ENCODE data around the gene AGBL1. TPM values are rescaled to one million over a fixed set of nuclear protein-coding genes. Genes with fewer than 3 reads are reported as not detected.
"Not testable (repeated sequence)": the region's sequence is repeated elsewhere in the genome, so short reads cannot be mapped to it uniquely, and the experiment has no call there.

AGBL1 gene
- total RNA-seq, 1 experiment from 2014 or later = not detected

GRCh38 chr15:86871964-86872363 lies 792.3 kb downstream of the AGBL1 start:
- no peak for DNase-seq (ENCODE audit: low spot score)

GRCh38 chr15:86872782-86873181 lies 793.1 kb downstream of the AGBL1 start:
- no peak for DNase-seq (ENCODE audit: low spot score)

DNA sequence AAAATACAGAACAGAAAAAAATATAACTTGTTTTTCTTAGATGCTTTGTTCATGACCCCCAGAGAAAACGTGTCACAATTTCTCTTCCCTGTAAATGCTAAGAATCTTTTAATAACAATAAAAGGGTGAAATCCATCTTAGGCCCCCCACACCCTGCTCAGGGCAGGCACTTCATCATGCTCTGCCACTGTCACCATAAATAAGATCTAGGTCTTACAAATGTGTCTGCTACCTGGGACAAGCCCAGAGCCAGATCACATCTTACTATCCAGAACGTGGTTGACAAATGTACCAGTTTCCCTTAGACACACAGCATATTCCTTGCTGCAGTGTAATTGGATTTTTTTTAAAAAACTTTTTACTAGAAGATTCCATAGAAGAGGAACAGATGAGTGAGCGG lies 795.4 kb downstream of the AGBL1 start:
- no peak for DNase-seq (ENCODE audit: low spot score)

GRCh38 chr15:86876387-86876944 lies 796.8 kb downstream of the AGBL1 start:
- DNase-seq (ENCODE audit: low spot score) = no peak

- DNase-seq (ENCODE audit: low spot score) = no peak
These were observed 797.5 kb downstream of the AGBL1 start for GRCh38 chr15:86877171-86877631.

GRCh38 chr15:86878844-86879243 lies 799.2 kb downstream of the AGBL1 start:
- DNase-seq (ENCODE audit: low spot score) = not testable (repeated sequence)

GRCh38 chr15:86879250-86880229 lies 799.9 kb downstream of the AGBL1 start:
- DNase-seq (ENCODE audit: low spot score) = no peak

DNA sequence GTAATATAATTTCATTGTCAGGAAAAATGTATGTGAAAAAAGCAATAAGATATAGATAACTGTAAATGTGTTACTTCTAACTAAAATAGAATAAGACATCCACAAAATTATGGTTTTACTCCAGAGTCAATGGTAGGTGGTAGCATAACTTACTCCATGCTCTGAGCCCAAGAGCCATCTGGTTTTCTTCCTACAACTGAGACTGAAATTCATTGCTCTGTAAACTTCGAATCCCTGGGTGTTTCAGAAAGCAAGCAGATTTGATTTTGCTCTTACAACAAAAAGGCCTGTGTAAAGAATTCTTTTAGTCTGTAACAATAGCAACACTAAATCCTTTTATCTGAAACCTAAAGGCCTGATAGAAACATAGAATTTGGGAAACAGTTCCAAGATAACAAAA lies 805.9 kb downstream of the AGBL1 start:
- DNase-seq (ENCODE audit: low spot score) = no peak

DNA sequence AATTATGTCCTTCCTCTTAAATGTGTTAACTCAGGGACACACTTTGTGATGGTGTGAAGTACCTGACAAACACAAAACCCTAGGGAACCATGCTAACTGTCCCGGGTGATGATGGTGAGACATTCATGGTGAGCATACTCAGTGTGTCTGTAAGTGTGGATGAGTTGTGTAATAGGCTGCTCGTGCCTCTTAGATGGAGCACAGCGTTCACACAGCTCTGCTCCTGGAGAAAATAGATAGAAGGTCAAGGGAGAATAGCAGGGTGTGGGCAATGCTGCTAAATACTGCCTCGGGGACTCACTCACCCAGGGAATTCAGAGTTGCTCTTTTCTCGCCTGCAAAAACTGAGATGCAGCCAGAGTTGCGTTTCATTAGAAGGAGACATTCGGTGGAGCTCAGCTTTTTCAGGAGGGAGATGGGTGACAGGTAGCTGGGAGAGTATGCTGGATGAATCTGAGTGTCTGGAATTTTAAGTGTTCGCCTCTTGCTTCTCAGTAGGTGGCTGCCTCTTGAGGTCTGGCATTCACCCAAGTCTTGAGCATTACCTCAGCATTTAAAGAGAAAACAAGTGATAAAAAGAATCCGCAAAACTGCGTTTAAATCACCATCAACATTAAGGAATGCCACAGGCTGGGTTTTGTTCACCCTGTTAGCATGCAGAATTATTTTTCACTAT lies 813.2 kb downstream of the AGBL1 start:
- peak; percentile 67 for DNase-seq (ENCODE audit: low spot score)

DNA sequence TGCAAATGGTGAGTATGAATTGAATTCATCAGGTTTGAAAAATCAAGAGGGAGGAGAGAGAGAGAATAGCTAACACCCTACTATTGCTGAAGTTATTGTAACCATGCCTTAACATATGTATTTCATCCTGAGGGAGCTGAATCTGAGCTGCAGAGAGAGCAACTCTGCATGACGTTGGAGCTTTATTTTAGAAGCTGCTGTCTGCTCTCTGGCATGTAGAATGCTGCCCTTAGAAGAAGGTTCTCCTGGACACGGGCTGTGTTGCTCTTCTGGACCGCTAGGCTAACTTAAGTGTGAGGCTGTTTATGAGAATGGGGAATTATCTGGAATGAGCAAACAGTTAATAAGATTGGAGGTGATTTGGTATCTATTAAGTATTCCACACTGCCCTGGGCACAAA lies 814.6 kb downstream of the AGBL1 start:
- DNase-seq (ENCODE audit: low spot score) = no peak

DNA sequence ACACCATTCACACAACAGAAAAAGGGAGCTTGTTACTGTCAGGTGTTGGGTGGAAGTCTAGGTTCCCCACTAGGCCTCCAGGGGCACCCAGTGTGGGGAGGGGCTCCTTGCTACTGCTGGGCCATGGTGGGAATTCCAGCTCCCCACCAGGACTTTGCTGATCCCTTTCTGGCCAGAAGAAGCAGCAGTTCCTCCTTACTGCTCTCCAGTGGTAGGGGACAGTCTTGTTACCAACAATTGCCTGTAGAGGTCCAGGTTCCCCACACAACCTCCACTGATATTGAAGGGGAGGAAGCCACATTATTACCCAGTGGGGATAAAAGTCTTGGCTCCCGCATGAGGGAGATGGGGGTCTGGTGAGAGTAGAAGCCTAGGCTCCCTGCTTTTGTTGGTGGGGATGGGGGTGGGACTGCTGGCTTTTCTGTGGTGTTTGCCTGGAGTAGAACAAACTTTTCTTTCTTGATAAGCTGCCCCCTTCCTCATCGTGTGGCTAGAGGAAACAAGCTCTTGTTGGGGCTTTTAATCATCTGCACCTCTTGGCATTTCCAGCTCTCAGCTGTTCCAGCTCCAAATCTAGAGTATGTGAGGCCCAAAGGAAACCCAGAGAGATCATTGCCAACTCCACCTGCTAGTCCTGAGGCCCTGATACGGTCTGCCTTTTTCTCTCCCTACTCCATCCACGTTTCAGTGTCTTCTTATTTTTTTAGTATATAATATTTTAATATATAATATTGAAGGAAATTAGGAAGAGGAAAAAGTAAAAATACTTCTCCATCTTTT lies 824.2 kb downstream of the AGBL1 start:
- DNase-seq (ENCODE audit: low spot score) = no peak

GRCh38 chr15:86905625-86906256 lies 826.1 kb downstream of the AGBL1 start:
- no peak for DNase-seq (ENCODE audit: low spot score)

GRCh38 chr15:86906376-86906775 lies 826.7 kb downstream of the AGBL1 start:
- no peak for DNase-seq (ENCODE audit: low spot score)

DNA sequence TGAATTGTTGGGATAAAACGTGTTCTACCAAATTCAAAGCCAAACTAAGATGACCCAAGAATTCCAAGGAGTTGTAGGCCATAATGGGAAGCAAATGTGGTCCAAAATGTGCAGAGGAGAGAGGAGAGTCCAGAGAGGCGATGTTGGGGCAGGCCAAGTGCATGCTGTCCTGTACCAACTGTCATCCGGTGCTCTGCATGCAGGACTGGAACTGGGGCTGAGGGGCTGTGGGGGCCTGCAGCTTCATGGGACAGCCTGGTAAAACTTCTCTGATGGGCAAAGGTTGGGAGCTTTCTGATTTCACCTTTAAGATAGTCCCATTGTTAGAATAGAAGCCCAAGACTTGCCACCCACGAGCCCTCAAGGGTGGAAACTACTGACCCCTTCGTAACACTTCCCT lies 831.4 kb downstream of the AGBL1 start:
- no peak for DNase-seq (ENCODE audit: low spot score)

GRCh38 chr15:86912661-86913060 lies 833.0 kb downstream of the AGBL1 start:
- no peak for DNase-seq (ENCODE audit: low spot score)

DNA sequence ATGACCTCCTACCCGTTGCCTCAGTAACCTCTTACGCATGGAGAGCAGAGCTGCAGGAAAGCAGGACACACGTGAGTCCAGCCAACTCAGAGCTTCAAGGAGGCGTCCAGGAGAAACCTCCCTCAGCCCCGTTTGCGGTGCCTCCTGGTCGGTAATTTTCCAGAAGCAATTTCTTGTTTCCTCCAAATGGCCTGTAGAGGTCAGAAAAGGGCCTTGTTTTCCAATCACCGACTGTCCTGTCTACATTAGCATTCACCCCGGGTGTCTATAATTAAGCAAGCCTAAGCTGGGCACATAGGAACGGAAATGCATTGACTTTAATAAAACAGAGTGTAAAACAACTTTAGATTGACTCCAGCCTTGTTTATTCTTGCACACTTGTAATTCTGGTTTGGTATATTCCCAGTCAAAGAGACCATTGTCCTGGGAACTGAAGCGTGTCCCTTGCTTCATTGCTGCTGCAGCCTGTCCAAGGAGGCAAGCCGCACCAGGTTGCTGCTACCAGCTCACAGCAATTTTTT lies 836.2 kb downstream of the AGBL1 start:
- DNase-seq (ENCODE audit: low spot score) = peak; percentile 44

DNA sequence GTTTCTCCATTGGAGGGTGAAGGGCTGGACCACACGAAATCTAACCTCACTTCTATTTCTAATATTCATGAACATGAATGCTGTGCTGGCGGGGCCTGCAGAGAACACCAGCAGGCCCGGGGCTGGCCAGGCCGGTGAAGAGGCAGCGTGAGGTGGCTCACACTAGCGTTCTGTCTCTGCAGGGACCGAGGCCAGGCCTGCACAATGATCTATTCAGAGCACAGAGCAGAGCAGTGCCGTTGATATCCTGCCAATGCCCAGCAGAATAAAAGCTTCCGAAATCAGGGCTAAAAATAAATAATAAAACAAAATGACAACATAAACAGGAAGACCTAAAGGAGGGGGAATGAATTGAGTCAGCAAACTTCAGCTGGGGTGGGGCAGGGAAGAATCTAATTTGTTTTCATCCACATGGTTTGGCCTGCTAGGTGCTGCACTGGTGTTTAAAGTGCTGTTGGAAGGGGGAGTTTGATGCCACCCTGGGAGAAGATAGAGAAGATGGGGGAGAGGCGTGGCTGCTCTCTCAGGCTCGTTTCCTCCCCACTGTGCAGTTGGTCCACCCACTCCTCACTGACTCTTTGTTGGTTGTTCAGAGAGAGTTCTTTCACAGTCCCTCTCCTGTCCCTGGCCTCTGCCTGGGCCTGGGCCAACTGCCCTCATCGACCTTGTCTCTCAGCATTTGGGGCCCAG lies 837.1 kb downstream of the AGBL1 start:
- DNase-seq (ENCODE audit: low spot score) = no peak

GRCh38 chr15:86917361-86917671 lies 837.6 kb downstream of the AGBL1 start:
- DNase-seq (ENCODE audit: low spot score) = no peak

- no peak for DNase-seq (ENCODE audit: low spot score)
These were observed 839.9 kb downstream of the AGBL1 start for GRCh38 chr15:86919581-86919980.

GRCh38 chr15:86929461-86929860 lies 849.8 kb downstream of the AGBL1 start:
- no peak for DNase-seq (ENCODE audit: low spot score)

DNA sequence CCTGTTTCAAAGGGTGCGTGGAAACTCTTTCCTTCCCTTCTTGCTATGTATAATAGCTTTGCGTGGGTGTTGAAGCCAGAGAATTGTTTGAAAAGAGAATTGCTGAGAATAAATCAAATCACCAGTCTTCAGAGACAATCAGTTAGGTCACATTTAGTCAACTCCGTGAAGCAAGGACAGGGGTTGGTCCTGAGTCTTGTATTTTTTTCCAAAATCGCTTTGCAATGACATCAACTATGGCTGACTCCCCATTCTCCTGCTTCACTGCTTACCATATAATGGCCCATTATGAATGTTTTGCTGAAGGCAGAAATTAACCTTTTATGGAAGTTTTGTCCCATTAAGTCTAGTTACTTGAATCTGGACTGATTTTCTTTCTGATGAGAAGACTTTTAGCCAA lies 852.8 kb downstream of the AGBL1 start:
- DNase-seq (ENCODE audit: low spot score) = no peak

All from A172 (cell line).